ENCODE results near the gene PDE5A.

DNA sequence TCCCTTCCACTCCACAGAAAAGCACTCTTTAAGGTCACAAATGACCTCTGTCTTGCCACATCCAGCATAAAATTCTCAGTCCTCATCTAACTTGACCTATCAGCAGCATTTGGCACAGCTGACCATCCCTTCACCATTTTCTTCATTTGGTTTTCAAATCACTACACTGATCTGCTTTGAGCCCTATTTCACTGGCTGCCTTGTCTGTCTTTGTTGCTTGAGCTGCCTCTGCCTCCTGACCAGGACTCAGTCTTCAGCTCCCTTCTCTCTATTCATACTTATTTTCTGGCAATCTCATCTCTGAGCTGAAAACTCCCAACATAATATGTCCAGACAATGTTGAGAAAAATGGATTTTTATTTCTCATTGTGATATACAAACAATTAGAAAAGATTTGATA is 27.7 kb upstream of the PDE5A start:
- TF ChIP-seq, protein P1, sequence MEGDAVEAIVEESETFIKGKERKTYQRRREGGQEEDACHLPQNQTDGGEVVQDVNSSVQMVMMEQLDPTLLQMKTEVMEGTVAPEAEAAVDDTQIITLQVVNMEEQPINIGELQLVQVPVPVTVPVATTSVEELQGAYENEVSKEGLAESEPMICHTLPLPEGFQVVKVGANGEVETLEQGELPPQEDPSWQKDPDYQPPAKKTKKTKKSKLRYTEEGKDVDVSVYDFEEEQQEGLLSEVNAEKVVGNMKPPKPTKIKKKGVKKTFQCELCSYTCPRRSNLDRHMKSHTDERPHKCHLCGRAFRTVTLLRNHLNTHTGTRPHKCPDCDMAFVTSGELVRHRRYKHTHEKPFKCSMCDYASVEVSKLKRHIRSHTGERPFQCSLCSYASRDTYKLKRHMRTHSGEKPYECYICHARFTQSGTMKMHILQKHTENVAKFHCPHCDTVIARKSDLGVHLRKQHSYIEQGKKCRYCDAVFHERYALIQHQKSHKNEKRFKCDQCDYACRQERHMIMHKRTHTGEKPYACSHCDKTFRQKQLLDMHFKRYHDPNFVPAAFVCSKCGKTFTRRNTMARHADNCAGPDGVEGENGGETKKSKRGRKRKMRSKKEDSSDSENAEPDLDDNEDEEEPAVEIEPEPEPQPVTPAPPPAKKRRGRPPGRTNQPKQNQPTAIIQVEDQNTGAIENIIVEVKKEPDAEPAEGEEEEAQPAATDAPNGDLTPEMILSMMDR (IDR thresholded peaks at IDR 0.05): no peak
- no peak for TF ChIP-seq POLR2A (IDR thresholded peaks at IDR 0.05)

Measured in lower leg skin (tissue), 3 donors.